Peyer's patch (tissue), 4 donors: ENCODE measurements around the gene CDK19.

Source experiments
- POLR2A ChIP-seq, 2 donors: fragments of 450-650 bp; IDR thresholded peaks; one replicate each; pipeline ENCODE4 v1.5.1; 2017; ENCODE audit warnings: antibody characterized with exemption in 2 of 2, mild to moderate bottlenecking in 2 of 2, moderate library complexity in 2 of 2
- TF ChIP-seq, protein P1 (sequence below), 6 experiments: fragments of 450-650 bp in 4 of 6; fragments of 200-600 bp in 2 of 6; sonication (generic) in 1 of 6; IDR thresholded peaks; one replicate each; pipeline ENCODE4 v1.5.1; 2017 to 2019; ENCODE audit warnings: antibody characterized with exemption in 6 of 6, mild to moderate bottlenecking in 3 of 6, moderate library complexity in 1 of 6

DNA sequence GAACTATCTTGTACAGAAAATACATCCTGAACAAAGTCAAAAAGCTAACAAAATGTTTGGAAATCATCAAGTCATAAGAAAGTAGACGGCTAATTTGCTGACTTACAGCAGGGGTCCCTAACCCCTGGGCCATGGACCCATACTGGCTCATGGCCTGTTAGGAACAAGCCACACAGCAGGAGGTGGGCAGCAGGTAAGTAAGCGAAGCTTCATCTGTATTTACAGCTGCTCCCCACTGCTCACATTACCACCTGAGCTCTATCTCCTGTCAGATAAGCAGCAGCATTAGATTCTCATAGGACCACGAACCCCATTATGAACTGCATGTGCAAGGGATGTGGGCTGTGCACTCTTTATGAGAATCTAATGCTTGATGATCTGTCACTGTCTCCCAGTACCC, 115.5 kb downstream of the CDK19 start:
- TF ChIP-seq, protein P1, sequence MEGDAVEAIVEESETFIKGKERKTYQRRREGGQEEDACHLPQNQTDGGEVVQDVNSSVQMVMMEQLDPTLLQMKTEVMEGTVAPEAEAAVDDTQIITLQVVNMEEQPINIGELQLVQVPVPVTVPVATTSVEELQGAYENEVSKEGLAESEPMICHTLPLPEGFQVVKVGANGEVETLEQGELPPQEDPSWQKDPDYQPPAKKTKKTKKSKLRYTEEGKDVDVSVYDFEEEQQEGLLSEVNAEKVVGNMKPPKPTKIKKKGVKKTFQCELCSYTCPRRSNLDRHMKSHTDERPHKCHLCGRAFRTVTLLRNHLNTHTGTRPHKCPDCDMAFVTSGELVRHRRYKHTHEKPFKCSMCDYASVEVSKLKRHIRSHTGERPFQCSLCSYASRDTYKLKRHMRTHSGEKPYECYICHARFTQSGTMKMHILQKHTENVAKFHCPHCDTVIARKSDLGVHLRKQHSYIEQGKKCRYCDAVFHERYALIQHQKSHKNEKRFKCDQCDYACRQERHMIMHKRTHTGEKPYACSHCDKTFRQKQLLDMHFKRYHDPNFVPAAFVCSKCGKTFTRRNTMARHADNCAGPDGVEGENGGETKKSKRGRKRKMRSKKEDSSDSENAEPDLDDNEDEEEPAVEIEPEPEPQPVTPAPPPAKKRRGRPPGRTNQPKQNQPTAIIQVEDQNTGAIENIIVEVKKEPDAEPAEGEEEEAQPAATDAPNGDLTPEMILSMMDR (IDR thresholded peaks at IDR 0.05) = no peak
- TF ChIP-seq POLR2A (IDR thresholded peaks at IDR 0.05) = no peak
